K562 (cell line): ENCODE results near the gene TRAPPC12. TPM values are rescaled to one million over a fixed set of nuclear protein-coding genes. Genes with fewer than 3 reads are reported as not detected.

Source experiments
- ARID4B ChIP-seq: sonication (generic); formaldehyde crosslinking; IDR thresholded peaks from 2 replicates; pipeline ENCODE4 v1.8.0; 2022; ENCODE audit warnings: mild to moderate bottlenecking, missing genetic modification reagents
- C11orf30 ChIP-seq: fragments of 450-650 bp; IDR thresholded peaks from 2 replicates; pipeline ENCODE4 v1.6.1; 2016; ENCODE audit warnings: low read depth, mild to moderate bottlenecking
- DPF2 ChIP-seq: fragments of 450-650 bp; IDR thresholded peaks from 2 replicates; pipeline ENCODE4 v1.6.1; 2016
- MAFF ChIP-seq: IDR thresholded peaks from 2 replicates; pipeline ENCODE4 v1.6.1; 2012; ENCODE audit warnings: low read length, improper control_type of control experiment
- PBX2 ChIP-seq, 2 experiments: IDR thresholded peaks in 1 of 2; conservative IDR thresholded peaks in 1 of 2; 2 replicates each; pipeline ENCODE4 v1.6.1; 2016; ENCODE audit warnings: low read depth in 2 of 2, mild to moderate bottlenecking in 1 of 2, missing compliant biosample characterization in 1 of 2, missing genetic modification characterization in 1 of 2, moderate library complexity in 1 of 2
- polyA plus RNA-seq, 8 experiments: library from polyadenylated mRNA; depleted of rRNA in 4 of 8; stranded (reverse) in 5 of 8; unstranded in 3 of 8; fragments of >200 nt; fragmentation: Nextera tagmentation in 2 of 8; fragmentation: Illumina TruSeq in 1 of 8; extraction: Ambion mirVana in 2 of 8; extraction: Trizol in 1 of 8; gene quantifications; 2 replicates each; pipeline versions ENCODE4 v1.2.1 to v1.2.3, GENCODE V29; 2011 to 2014; ENCODE audit warnings: inconsistent platforms in 1 of 8, missing spikeins in 1 of 8
- total RNA-seq, 7 experiments: library from RNA; depleted of rRNA in 6 of 7; stranded (reverse); fragments of >200 nt in 6 of 7; fragmentation: Illumina TruSeq in 2 of 7; extraction: Trizol in 2 of 7; gene quantifications; 2 replicates each; pipeline versions ENCODE4 v1.2.1 to v1.2.3, GENCODE V29; 2011 to 2021; ENCODE audit warnings: low replicate concordance in 1 of 7
- TF ChIP-seq, protein P1 (sequence below): fragments of 450-650 bp; formaldehyde crosslinking; IDR thresholded peaks from 2 replicates; pipeline ENCODE4 v1.4.0; 2020; ENCODE audit warnings: mild to moderate bottlenecking, moderate library complexity

The TRAPPC12 gene
- total and polyA plus RNA-seq, 9 of the 15 experiments (the other 6 are each of a cell fraction or from before 2014, with no cell fraction given) = 8.0 to 75.2 (median 39.1) TPM

DNA sequence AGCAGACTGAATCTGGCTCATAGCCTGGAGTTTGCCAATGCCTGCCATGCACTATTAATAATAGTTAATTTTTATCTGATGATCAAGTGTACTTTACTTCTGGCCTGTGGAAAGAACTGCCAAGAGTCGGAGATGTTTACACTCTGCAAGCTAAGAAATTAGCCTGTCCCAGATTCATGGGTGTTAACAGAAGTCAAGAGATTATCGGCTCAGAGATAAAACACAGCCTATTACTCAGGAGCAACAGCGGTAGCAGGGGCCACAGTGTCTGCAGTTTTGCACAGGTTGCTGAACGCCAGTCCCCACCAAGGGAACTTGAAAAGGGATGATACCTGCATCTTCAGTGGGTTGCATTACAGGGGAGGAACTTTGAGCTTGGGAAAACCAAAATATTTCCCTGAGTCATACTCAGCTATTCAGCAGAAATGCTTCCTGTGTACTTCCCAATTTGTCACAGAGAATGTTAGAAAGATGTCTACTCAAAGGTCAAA is 144.1 kb downstream of the TRAPPC12 start (continued):
- TF ChIP-seq ARID4B (no peak), PBX2 (CRISPR knock-in tag; IDR thresholded peaks at IDR 0.05; ENCODE audit: low read depth) (no peak), PBX2 (tag; conservative IDR thresholded peaks at IDR 0.05; ENCODE audit: low read depth) (0 out of 2 replicates have a peak, but pooled peaks have one; percentile 9), MAFF (peak; percentile 67), C11orf30 (peak; percentile 70), DPF2 (peak; percentile 51)
- TF ChIP-seq, protein P1, sequence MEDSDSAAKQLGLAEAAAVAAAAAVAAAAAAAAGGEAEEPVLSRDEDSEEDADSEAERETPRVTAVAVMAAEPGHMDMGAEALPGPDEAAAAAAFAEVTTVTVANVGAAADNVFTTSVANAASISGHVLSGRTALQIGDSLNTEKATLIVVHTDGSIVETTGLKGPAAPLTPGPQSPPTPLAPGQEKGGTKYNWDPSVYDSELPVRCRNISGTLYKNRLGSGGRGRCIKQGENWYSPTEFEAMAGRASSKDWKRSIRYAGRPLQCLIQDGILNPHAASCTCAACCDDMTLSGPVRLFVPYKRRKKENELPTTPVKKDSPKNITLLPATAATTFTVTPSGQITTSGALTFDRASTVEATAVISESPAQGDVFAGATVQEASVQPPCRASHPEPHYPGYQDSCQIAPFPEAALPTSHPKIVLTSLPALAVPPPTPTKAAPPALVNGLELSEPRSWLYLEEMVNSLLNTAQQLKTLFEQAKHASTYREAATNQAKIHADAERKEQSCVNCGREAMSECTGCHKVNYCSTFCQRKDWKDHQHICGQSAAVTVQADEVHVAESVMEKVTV (CRISPR knock-in tag) = no peak
- TF ChIP-seq, all 486 proteins: peak for 18
